PC-3 (cell line): ENCODE measurements around the gene PIK3CG. TPM values are rescaled to one million over a fixed set of nuclear protein-coding genes. Genes with fewer than 3 reads are reported as not detected.

Source experiments
- ATAC-seq: fragments of 200-7000 bp; cut with Tn5 transposase; 2 replicates; pipeline ENCODE4 v1.9.1; 2020; ENCODE audit warnings: mild to moderate bottlenecking, moderate library complexity
- BruUV-seq: library from RNA; stranded (reverse); fragments of 400-500 nt; replicated peaks from 2 replicates; lab custom pipeline; 2021; lab: Mats Ljungman, UMichigan
- CTCF ChIA-PET: fragments of 300-600 bp; sonication (Branson Sonifier 250); formaldehyde crosslinking; loops from one replicate; lab custom pipeline; 2022; ENCODE audit warnings: antibody characterized with exemption; lab: Charles Lee
- POLR2A ChIA-PET: fragments of 300-600 bp; sonication (Branson Sonifier 250); formaldehyde crosslinking; loops from one replicate; lab custom pipeline; 2022; ENCODE audit warnings: antibody characterized with exemption; ENCODE audit not compliant: unreplicated experiment; lab: Charles Lee
- DNase-seq: peaks from one replicate; pipeline ENCODE4 v3.0.0-alpha.2; 2015
- H2AFZ ChIP-seq: fragments of 300-600 bp; sonication (generic); 2 replicates; pipeline ENCODE4 v1.6.0; 2016; ENCODE audit warnings: antibody characterized with exemption, low read length
- H3F3A ChIP-seq: fragments of 300-600 bp; sonication (generic); one replicate; pipeline ENCODE4 v1.6.0; 2017; ENCODE audit warnings: antibody characterized with exemption, low read length, control low read depth, mild to moderate bottlenecking; ENCODE audit not compliant: unreplicated experiment
- H3K27ac ChIP-seq: fragments of 300-600 bp; sonication (generic); 2 replicates; pipeline ENCODE4 v1.5.1; 2016; ENCODE audit warnings: mild to moderate bottlenecking, low read length
- H3K27me3 ChIP-seq: fragments of 300-600 bp; sonication (generic); 2 replicates; pipeline ENCODE4 v1.6.1; 2016; ENCODE audit warnings: low read length, mixed read lengths
- H3K36me3 ChIP-seq: fragments of 300-600 bp; sonication (generic); 2 replicates; pipeline ENCODE4 v1.6.1; 2016; ENCODE audit warnings: low read depth, mixed run types, low read length, mixed read lengths
- H3K4me1 ChIP-seq: fragments of 300-600 bp; sonication (generic); 2 replicates; pipeline ENCODE4 v1.5.1; 2016; ENCODE audit warnings: low read length; ENCODE audit not compliant: insufficient read depth
- H3K4me2 ChIP-seq: fragments of 300-600 bp; sonication (generic); 2 replicates; pipeline ENCODE4 v1.6.0; 2016; ENCODE audit warnings: low read length
- H3K4me3 ChIP-seq: fragments of 300-600 bp; sonication (generic); 2 replicates; pipeline ENCODE4 v1.5.1; 2016; ENCODE audit warnings: mild to moderate bottlenecking, low read length, mixed read lengths
- H3K79me2 ChIP-seq: fragments of 300-600 bp; sonication (generic); 2 replicates; pipeline ENCODE4 v1.6.1; 2017; ENCODE audit warnings: low read length, mixed read lengths
- H3K9ac ChIP-seq: fragments of 300-600 bp; sonication (generic); 2 replicates; pipeline ENCODE4 v1.6.0; 2016; ENCODE audit warnings: mild to moderate bottlenecking, low read length
- H3K9me2 ChIP-seq: fragments of 300-600 bp; sonication (generic); replicated peaks from 2 replicates; pipeline ENCODE4 v1.6.1; 2016; ENCODE audit warnings: mixed run types, low read length, mixed read lengths
- H3K9me3 ChIP-seq: fragments of 300-600 bp; sonication (generic); 2 replicates; pipeline ENCODE4 v1.6.1; 2016; ENCODE audit warnings: low read length, mixed read lengths
- H4K20me1 ChIP-seq: fragments of 300-600 bp; sonication (generic); 2 replicates; pipeline ENCODE4 v1.6.1; 2016; ENCODE audit warnings: low read length, mixed read lengths
- CTCF ChIP-seq: fragments of 300-600 bp; sonication (generic); conservative IDR thresholded peaks from 2 replicates; pipeline ENCODE4 v1.5.1; 2017; ENCODE audit warnings: antibody characterized with exemption, low read depth, mild to moderate bottlenecking, low read length
- EZH2 ChIP-seq: fragments of 300-600 bp; sonication (generic); IDR thresholded peaks from one replicate; pipeline ENCODE4 v1.6.1; 2017; ENCODE audit warnings: antibody characterized with exemption, mild to moderate bottlenecking, low read length; ENCODE audit not compliant: unreplicated experiment
- EZH2phosphoT487 ChIP-seq: fragments of 300-600 bp; sonication (generic); IDR thresholded peaks from 2 replicates; pipeline ENCODE4 v1.6.1; 2018; ENCODE audit warnings: mild to moderate bottlenecking, antibody characterized with exemption, low read length, borderline replicate concordance
- intact Hi-C: fragments of 100-400 bp; cut with micrococcal nuclease; formaldehyde crosslinking; loops from 2 replicates; pipeline ENCODE4 v1.9.0; 2023
- total RNA-seq: library from RNA; depleted of rRNA; stranded (reverse); fragments of >200 nt; gene quantifications from 2 replicates; pipeline ENCODE4 v1.2.3, GENCODE V29; 2014

PIK3CG gene
- total RNA-seq, 1 experiment from 2014 or later: not detected

GRCh38 chr7:106818736-106819135, 46.3 kb upstream of the PIK3CG start:
- Histone ChIP-seq H3K9ac (no peak overlapping the region), H3K4me2 (no peak overlapping the region), H3K4me1 (peaks cover 5% of the 10 kb centered on the region; the same call in 1 of the 2 replicates), H2AFZ (no peak overlapping the region), H3K36me3 (no peaks in the 10 kb centered on the region), H3K4me3 (no peak overlapping the region), H3K9me2 (no peaks in the 10 kb centered on the region), H3F3A (no peaks in the 10 kb centered on the region), H3K27ac (no peak overlapping the region), H3K9me3 (no peaks in the 10 kb centered on the region), H4K20me1 (no peaks in the 10 kb centered on the region), H3K79me2 (no peaks in the 10 kb centered on the region), H3K27me3 (no peaks in the 10 kb centered on the region)
- CTCF ChIA-PET: no interaction called here
- POLR2A ChIA-PET: no interaction called here
- no peak for ATAC-seq
- no peak for DNase-seq
- intact Hi-C loops: no loop called here
- no TSS peak for BruUV-seq
- no peak for TF ChIP-seq EZH2
- no peak for TF ChIP-seq CTCF
- no peak for TF ChIP-seq EZH2phosphoT487

GRCh38 chr7:106819546-106819945, 45.5 kb upstream of the PIK3CG start:
- H3K9me2 ChIP-seq: no peaks in the 10 kb centered on the region
- BruUV-seq: no TSS peak
- H3K27ac ChIP-seq: no peak overlapping the region
- no peak overlapping the region for H2AFZ ChIP-seq
- no peaks in the 10 kb centered on the region for H3K36me3 ChIP-seq
- H3K27me3 ChIP-seq: no peaks in the 10 kb centered on the region
- H3K4me1 ChIP-seq: peaks cover 12% of the 10 kb centered on the region
- no peak overlapping the region for H3K9ac ChIP-seq
- no peak for TF ChIP-seq EZH2phosphoT487
- no peak for TF ChIP-seq EZH2
- no peak for TF ChIP-seq CTCF
- ChIA-PET POLR2A (no interaction called here), CTCF (no interaction called here)
- H4K20me1 ChIP-seq: no peaks in the 10 kb centered on the region
- H3K79me2 ChIP-seq: no peaks in the 10 kb centered on the region
- no peaks in the 10 kb centered on the region for H3F3A ChIP-seq
- no peak for ATAC-seq
- DNase-seq: no peak
- H3K9me3 ChIP-seq: no peaks in the 10 kb centered on the region
- intact Hi-C loops: no loop called here
- no peak overlapping the region for H3K4me2 ChIP-seq
- no peak overlapping the region for H3K4me3 ChIP-seq

- POLR2A ChIA-PET: no interaction called here
- Histone ChIP-seq H3K27me3 (no peaks in the 10 kb centered on the region), H3F3A (no peaks in the 10 kb centered on the region), H3K4me1 (peaks cover 16% of the 10 kb centered on the region), H4K20me1 (no peaks in the 10 kb centered on the region), H3K36me3 (no peaks in the 10 kb centered on the region), H3K9me3 (no peaks in the 10 kb centered on the region), H3K27ac (no peak overlapping the region), H3K79me2 (no peaks in the 10 kb centered on the region), H3K9me2 (no peaks in the 10 kb centered on the region), H3K4me3 (no peak overlapping the region), H3K9ac (no peak overlapping the region), H2AFZ (no peak overlapping the region), H3K4me2 (no peak overlapping the region)
- ATAC-seq (no peak), DNase-seq (no peak)
- intact Hi-C loops: no loop called here
- BruUV-seq: no TSS peak
- CTCF ChIA-PET: no interaction called here
- TF ChIP-seq EZH2: no peak
- TF ChIP-seq CTCF: no peak
- TF ChIP-seq EZH2phosphoT487: no peak
Observed at GRCh38 chr7:106820321-106821217, 44.5 kb upstream of the PIK3CG start.
